MM.1S (cell line): ENCODE data around the gene CPNE1.

Experiments used
- DNase-seq: peaks from one replicate; pipeline ENCODE4 v3.0.0-alpha.2; 2015
- H2AFZ ChIP-seq: fragments of 300-600 bp; sonication (generic); 2 replicates; pipeline ENCODE4 v1.6.0; 2016; ENCODE audit warnings: antibody characterized with exemption, low read length
- H3F3A ChIP-seq: fragments of 300-600 bp; sonication (generic); 2 replicates; pipeline ENCODE4 v1.6.1; 2016; ENCODE audit warnings: mild to moderate bottlenecking, antibody characterized with exemption, low read length, moderate library complexity, mixed read lengths; ENCODE audit not compliant: insufficient read depth
- H3K27ac ChIP-seq: fragments of 300-600 bp; sonication (generic); 2 replicates; pipeline ENCODE4 v1.5.1; 2016; ENCODE audit warnings: mild to moderate bottlenecking, low read length
- H3K27me3 ChIP-seq: fragments of 300-600 bp; sonication (generic); replicated peaks from 2 replicates; pipeline ENCODE4 v1.6.0; 2016; ENCODE audit warnings: low read length; ENCODE audit not compliant: insufficient read depth
- H3K36me3 ChIP-seq: fragments of 300-600 bp; sonication (generic); replicated peaks from 2 replicates; pipeline ENCODE4 v1.6.1; 2016; ENCODE audit warnings: mild to moderate bottlenecking, low read length, mixed read lengths; ENCODE audit not compliant: insufficient read depth
- H3K4me1 ChIP-seq: fragments of 300-600 bp; sonication (generic); 2 replicates; pipeline ENCODE4 v1.6.1; 2016; ENCODE audit warnings: low read length, mixed read lengths
- H3K4me2 ChIP-seq: fragments of 300-600 bp; sonication (generic); 2 replicates; pipeline ENCODE4 v1.6.0; 2016; ENCODE audit warnings: low read depth, low read length
- H3K4me3 ChIP-seq: fragments of 300-600 bp; sonication (generic); 2 replicates; pipeline ENCODE4 v1.5.1; 2016; ENCODE audit warnings: low read length, mixed read lengths
- H3K79me2 ChIP-seq: fragments of 300-600 bp; sonication (generic); 2 replicates; pipeline ENCODE4 v1.6.1; 2016; ENCODE audit warnings: mixed run types, low read length, mixed read lengths
- H3K9ac ChIP-seq: fragments of 300-600 bp; sonication (generic); 2 replicates; pipeline ENCODE4 v1.6.1; 2016; ENCODE audit warnings: low read length, mixed read lengths
- H3K9me2 ChIP-seq: fragments of 300-600 bp; sonication (generic); replicated peaks from 2 replicates; pipeline ENCODE4 v1.6.1; 2016; ENCODE audit warnings: mild to moderate bottlenecking, low read length, mixed read lengths; ENCODE audit not compliant: insufficient read depth
- H3K9me3 ChIP-seq: fragments of 300-600 bp; sonication (generic); replicated peaks from 2 replicates; pipeline ENCODE4 v1.6.1; 2016; ENCODE audit warnings: mild to moderate bottlenecking, low read length, mixed read lengths; ENCODE audit not compliant: insufficient read depth
- H4K20me1 ChIP-seq: fragments of 300-600 bp; sonication (generic); 2 replicates; pipeline ENCODE4 v1.6.1; 2016; ENCODE audit warnings: mild to moderate bottlenecking, low read length, moderate library complexity, mixed read lengths; ENCODE audit not compliant: insufficient read depth
- EZH2 ChIP-seq: fragments of 300-600 bp; sonication (generic); optimal IDR thresholded peaks from 2 replicates; pipeline ENCODE3; 2017; ENCODE audit warnings: low read depth, mild to moderate bottlenecking, antibody characterized with exemption, low read length, mixed read lengths
- EZH2phosphoT487 ChIP-seq: fragments of 300-600 bp; sonication (generic); IDR thresholded peaks from 2 replicates; pipeline ENCODE4 v1.6.1; 2018; ENCODE audit warnings: antibody characterized with exemption, low read length
- TF ChIP-seq, protein P1 (sequence below): fragments of 300-600 bp; sonication (generic); IDR thresholded peaks from 2 replicates; pipeline ENCODE4 v1.5.1; 2016; ENCODE audit warnings: antibody characterized with exemption, low read length, mixed read lengths

The CPNE1 gene

GRCh38 chr20:35635652-35636051 is 29.0 kb downstream of the CPNE1 start:
- no peak overlapping the region for H3K9ac ChIP-seq
- H3K79me2 ChIP-seq, result peaks cover 13% of the 10 kb centered on the region
- no peaks in the 10 kb centered on the region for H3K27me3 ChIP-seq
- H3K4me1 ChIP-seq, result no peaks in the 10 kb centered on the region
- H3K9me2 ChIP-seq, result no peaks in the 10 kb centered on the region
- no peaks in the 10 kb centered on the region for H3K9me3 ChIP-seq
- no peak overlapping the region for H3K4me3 ChIP-seq
- no peaks in the 10 kb centered on the region for H3F3A ChIP-seq
- no peak overlapping the region for H2AFZ ChIP-seq
- H4K20me1 ChIP-seq, result no peaks in the 10 kb centered on the region
- no peak for TF ChIP-seq EZH2
- H3K27ac ChIP-seq, result no peak overlapping the region
- no peaks in the 10 kb centered on the region for H3K36me3 ChIP-seq
- no peak overlapping the region for H3K4me2 ChIP-seq
- DNase-seq, result no peak

DNA sequence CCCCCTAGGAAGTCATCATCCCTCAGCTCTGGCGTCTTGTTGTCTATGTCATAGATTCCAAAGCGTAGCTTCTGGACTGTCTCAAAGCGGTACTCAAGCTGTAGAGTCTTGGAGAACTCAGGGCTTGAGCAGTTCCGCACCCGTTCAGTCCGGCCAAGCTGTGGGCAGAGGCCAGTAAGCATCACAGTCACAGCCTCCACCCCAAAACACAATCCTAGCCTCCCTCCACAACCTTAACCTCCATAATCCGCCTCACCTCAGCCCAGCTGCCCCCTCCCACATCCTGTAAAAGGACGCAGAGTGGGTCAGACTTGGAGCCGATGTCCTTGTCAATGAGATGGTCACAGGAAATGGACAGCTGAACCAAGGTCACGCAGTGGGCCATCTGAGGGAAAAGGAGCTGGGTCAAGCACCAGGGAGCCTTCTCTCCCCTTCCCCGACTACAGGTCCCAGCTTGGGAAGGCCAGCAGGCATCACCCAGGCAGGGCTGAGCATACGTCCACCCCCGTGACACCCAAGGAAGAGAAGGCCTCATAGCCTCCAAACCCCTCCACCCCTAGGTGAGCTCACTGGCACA is 32.1 kb downstream of the CPNE1 start:
- Histone ChIP-seq H3K9me3 (no peaks in the 10 kb centered on the region), H4K20me1 (no peaks in the 10 kb centered on the region), H3K4me1 (no peaks in the 10 kb centered on the region), H2AFZ (no peak overlapping the region), H3K9ac (no peak overlapping the region), H3K9me2 (no peaks in the 10 kb centered on the region), H3K27me3 (no peaks in the 10 kb centered on the region), H3K79me2 (peaks cover 13% of the 10 kb centered on the region), H3K27ac (no peak overlapping the region), H3K4me2 (no peak overlapping the region), H3F3A (no peaks in the 10 kb centered on the region), H3K36me3 (no peaks in the 10 kb centered on the region), H3K4me3 (no peak overlapping the region)
- TF ChIP-seq EZH2 (no peak), EZH2phosphoT487 (no peak)
- TF ChIP-seq, protein P1, sequence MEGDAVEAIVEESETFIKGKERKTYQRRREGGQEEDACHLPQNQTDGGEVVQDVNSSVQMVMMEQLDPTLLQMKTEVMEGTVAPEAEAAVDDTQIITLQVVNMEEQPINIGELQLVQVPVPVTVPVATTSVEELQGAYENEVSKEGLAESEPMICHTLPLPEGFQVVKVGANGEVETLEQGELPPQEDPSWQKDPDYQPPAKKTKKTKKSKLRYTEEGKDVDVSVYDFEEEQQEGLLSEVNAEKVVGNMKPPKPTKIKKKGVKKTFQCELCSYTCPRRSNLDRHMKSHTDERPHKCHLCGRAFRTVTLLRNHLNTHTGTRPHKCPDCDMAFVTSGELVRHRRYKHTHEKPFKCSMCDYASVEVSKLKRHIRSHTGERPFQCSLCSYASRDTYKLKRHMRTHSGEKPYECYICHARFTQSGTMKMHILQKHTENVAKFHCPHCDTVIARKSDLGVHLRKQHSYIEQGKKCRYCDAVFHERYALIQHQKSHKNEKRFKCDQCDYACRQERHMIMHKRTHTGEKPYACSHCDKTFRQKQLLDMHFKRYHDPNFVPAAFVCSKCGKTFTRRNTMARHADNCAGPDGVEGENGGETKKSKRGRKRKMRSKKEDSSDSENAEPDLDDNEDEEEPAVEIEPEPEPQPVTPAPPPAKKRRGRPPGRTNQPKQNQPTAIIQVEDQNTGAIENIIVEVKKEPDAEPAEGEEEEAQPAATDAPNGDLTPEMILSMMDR, result no peak
- no peak for DNase-seq

- Histone ChIP-seq H3K9ac (no peak overlapping the region), H2AFZ (no peak overlapping the region), H3K4me3 (no peak overlapping the region), H3K27me3 (no peaks in the 10 kb centered on the region), H3K79me2 (peaks cover 3% of the 10 kb centered on the region; the same call in 1 of the 2 replicates), H3K9me3 (no peaks in the 10 kb centered on the region), H3K27ac (no peak overlapping the region), H3K4me2 (no peak overlapping the region), H3K36me3 (no peaks in the 10 kb centered on the region), H3F3A (no peaks in the 10 kb centered on the region), H4K20me1 (no peaks in the 10 kb centered on the region), H3K4me1 (no peaks in the 10 kb centered on the region), H3K9me2 (no peaks in the 10 kb centered on the region)
- no peak for TF ChIP-seq EZH2phosphoT487
- TF ChIP-seq EZH2, result no peak
- TF ChIP-seq, protein P1, result no peak
- no peak for DNase-seq
Observed at GRCh38 chr20:35630636-35631035, 34.1 kb downstream of the CPNE1 start.

GRCh38 chr20:35629427-35630145 is 35.1 kb downstream of the CPNE1 start:
- no peak overlapping the region for H3K4me3 ChIP-seq
- H3F3A ChIP-seq, result no peaks in the 10 kb centered on the region
- TF ChIP-seq EZH2, result no peak
- no peak for TF ChIP-seq EZH2phosphoT487
- TF ChIP-seq, protein P1, result no peak
- H4K20me1 ChIP-seq, result no peaks in the 10 kb centered on the region
- no peak for DNase-seq
- no peak overlapping the region for H3K9ac ChIP-seq
- H3K27ac ChIP-seq, result no peak overlapping the region
- H3K27me3 ChIP-seq, result no peaks in the 10 kb centered on the region
- H3K4me2 ChIP-seq, result no peak overlapping the region
- no peaks in the 10 kb centered on the region for H3K9me3 ChIP-seq
- no peaks in the 10 kb centered on the region for H3K36me3 ChIP-seq
- H3K9me2 ChIP-seq, result no peaks in the 10 kb centered on the region
- no peaks in the 10 kb centered on the region for H3K79me2 ChIP-seq
- no peaks in the 10 kb centered on the region for H3K4me1 ChIP-seq
- H2AFZ ChIP-seq, result no peak overlapping the region
